ENCODE data around the gene CD59.
"Not testable (repeated sequence)": the region's sequence is repeated elsewhere in the genome, so short reads cannot be mapped to it uniquely, and the experiment has no call there.

CD59 gene

DNA sequence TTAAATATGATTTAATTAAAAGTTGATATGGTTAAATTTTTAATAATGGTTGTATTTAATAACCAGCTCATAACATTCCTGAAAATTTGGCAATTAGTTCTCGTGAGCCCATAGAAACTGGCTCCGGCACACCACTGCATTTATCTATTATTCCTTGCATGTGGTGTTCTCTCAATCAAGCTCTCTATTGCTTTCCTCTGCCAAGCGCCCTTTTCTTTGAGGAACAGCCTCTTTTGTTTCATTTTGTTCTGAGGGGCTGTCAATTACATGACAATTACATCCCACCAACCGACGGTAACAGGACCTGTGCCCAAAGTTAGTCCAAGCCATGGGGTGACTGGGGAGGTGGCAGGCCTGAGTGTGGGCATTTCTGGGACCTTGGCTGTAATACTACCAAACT lies 43.7 kb downstream of the CD59 start:
- no peak for DNase-seq (ENCODE audit: low read depth)

DNA sequence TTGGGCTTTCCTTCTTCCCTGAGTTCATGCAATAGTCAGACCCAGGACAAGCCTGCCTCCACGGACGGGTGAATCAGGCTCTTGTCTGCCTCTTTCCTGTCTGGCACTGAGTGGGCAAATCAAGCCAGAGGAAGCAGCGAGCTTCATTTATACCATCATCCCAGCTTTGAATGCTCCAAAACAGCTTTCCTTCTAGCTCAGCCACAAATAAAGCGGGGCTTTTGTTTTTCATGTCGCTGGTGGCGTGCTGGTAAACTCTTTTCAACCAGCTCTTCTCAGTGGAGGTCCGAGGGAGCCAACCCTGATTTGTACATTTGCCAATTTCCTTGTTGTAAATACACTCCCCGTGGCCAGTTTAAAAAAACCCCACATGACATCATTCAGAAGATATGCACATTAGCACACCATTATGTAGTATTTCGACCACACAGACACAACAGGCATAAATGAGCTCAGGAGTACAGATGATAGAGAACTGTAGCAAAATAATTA lies 44.2 kb downstream of the CD59 start:
- DNase-seq (ENCODE audit: low read depth) = no peak

DNA sequence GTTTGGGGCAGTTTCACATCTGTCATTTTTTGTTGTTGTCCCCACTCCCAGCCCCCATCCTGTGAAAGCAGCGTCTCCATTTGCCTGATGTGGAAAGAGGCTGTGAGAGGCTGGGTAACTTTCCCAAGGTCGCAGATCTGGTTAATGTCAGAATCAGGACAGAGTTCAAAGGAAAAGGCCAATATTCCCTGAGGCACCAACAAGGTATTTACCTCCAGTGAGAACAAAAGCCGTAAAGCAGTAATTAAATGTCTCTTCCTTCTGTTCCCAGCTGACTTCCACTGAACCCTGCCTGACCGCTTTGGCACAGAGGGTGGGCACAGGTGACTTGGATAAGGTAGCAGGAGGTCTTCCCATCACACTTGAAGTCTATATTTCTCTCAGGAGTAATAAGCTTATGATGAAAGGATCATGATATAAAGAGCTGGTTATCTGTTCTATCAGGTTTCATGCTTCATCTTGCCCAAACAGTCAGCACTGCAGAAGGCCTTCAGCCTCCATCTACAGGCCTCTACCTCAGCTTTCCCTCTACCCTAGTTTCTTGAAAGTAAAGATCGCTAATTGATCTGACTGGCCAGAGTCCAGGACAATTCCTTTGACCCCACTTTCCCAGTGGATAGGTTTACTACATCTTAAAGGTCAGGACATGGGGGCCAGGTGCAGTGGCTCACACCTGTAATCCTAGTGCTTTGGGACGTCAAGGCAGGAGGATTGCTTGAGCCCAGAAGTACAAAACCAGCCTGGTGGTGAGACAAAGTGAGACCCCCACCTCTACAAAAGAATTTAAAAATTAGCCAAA lies 45.0 kb downstream of the CD59 start:
- no peak for DNase-seq (ENCODE audit: low read depth)

DNA sequence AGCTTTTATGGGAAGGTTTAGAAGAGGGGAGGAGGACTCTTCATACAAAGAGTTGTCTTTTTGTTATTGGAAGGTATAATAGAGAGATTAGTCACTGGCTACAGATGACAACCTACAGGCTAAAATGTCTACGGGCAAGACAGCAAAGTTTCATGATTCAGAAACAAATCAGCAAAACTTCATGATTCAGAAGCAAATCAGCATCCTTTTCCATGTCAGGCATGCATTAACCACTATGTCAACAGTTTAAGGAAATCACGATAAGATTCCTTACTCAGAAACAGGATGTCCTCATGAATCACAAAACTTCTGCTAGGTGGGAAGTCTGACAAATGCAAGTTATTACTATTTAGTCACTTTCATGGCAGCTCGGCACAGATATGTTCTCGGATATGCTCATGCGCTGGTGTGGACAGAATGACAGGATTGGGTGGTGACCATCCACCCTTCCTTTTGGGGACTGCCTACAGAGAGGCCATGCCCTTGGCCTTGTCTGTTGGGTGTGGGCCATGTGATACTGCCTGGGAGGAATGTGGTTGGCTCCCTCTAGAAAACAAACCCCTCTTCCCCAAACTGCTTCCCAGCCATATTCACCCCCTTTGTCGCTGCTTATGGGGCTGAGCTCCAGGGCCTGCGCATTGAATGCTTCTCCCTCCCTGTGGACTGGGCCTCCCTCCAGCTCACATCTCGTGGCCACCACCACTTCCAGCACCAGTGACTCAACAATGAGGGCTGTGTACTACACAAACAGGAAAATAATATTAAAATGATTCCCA lies 45.7 kb downstream of the CD59 start:
- no peak for DNase-seq (ENCODE audit: low read depth)

DNA sequence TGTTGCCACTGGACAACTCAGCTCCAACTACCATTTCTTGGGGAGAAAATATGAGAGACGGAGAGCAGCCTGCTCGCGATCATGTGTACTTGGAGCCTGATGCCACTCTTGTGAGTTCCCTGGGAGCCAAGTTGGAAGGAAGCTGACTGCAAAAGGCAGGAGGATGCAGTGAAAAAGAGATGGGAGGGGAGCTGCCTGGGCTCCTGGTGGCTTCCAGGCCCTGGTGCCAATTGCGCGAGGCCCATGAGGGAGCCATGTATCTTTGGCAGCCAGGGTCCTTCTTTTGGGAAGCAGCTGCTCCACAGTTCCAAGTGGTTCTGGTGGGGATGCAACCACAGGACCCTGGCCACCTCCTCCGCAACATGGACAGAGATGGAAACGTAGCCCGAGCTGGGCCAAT lies 46.7 kb downstream of the CD59 start:
- DNase-seq (ENCODE audit: low read depth) = no peak

DNA sequence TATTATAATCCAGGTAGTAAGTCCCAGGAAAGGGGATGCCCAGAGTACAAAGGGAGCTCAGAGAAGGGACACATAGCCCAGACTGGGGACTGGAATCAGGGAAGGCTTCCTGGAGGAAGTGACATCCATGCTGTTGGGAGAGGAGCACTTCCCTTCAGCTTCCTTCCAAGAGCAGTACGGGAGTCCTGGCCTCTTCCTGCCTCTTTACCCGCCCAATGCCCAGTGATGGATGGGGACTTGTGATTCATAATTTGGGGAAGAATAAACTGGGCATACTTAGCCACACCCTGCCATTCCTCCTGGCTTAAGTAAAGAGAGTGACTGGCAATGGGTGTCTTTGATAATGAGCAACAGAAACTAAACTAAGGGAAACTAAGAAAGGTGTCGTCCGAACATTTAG lies 47.1 kb downstream of the CD59 start:
- no peak for DNase-seq (ENCODE audit: low read depth)

DNA sequence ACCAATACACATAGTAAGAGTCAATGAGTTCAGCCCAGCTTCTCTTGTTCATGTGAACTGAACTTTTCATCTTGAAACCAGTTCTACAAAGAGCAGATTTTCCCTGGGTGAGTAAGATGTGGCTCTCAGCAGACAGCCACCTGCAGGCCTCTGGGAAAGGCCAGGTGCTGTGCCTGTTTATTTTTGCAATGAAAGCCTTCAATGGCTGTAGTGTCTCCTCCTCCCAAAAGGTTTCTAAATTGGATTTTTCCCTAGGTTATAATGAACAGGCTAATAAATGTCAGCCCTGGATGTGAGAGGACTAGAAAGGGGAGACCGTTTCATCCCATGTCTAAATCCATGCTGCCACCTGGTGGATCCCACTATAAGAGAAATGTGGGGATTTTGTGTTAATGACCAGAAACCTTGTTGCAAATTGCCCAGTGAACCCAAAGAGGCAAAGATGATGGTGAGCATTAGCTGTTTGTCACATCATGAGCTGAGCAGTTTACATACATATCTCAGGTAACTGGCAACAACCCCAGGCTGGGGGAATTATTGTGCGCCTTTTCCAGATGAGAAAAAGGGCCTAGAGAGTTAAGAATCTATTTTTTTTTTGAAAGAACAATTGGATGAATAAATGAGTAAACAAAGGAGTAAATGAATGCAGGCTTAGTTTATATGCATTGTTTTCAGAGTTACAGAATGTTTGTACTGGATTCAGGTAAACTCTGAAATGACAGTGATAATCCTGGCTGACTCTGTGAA lies 48.3 kb downstream of the CD59 start:
- no peak for DNase-seq (ENCODE audit: low read depth)

DNA sequence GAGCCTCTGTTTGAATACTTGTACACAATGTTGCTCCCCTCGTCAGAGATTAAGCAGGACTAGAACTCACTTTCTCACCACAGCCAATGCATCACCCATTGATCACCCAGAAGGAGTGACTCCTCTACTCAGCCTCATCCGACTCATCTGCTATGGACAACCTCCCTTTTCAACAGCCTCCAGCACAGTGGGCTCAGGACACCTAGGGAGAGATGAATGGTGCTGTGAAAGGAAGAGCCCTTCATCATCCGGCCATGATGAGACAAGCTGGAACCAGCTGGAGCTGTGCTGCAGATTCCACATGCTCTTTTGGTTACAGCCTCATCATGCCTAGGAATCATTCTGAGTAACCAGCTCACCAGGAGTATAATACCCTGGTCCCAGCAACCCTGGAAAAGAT lies 51.1 kb downstream of the CD59 start:
- no peak for DNase-seq (ENCODE audit: low read depth)

DNA sequence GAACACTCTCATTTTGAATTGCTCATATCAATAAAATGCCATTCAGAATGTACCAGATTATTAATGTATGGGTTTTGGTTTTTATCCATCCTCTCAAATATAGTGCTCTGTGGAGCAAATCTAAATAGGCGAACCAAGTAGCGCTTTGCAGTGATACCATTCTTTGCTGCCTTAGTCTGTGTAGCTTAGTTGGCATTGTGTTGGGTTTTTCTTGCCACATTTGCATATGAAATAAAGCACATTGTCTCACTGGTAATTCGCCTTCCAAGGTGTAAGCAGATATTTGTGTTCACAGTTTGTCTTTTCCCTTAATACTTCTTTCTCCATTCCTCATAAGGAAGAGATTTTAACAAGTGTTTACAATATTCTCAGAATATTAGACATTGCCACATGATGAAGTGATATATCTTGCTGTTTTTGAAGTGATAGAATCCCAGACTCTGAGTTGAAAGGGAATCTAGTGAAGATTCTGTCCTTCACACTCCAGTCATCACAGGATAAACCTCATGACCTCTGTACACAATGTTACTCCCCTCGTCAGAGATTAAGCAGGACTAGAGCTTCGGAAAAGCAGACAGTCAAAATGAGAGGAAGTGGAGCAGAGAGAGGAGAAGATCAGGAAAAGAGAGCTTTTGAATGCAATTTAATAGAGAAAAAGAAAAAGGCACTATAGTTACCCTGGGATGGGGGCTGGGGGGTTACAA lies 52.1 kb downstream of the CD59 start:
- DNase-seq (ENCODE audit: low read depth) = no peak

DNA sequence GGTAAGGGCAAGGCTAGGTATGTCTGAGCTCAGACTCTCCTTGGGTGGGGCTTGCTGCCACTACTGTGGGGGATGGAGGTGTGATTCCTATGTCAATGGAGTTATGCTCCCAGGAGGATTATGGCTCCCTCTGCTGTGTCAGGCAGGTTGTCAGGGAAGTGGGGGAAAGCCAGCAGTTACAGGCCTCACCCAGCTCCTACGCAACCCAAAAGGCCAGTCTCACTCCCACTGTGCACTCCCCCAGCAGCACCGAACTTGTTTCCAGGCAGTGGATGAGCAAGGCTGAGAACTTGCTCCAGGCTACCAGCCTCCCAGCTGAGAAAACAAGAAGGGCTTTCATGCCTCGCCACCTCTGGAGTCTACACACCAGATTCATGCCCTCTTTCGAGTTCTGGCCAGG lies 53.8 kb downstream of the CD59 start:
- no peak for DNase-seq (ENCODE audit: low read depth)

DNA sequence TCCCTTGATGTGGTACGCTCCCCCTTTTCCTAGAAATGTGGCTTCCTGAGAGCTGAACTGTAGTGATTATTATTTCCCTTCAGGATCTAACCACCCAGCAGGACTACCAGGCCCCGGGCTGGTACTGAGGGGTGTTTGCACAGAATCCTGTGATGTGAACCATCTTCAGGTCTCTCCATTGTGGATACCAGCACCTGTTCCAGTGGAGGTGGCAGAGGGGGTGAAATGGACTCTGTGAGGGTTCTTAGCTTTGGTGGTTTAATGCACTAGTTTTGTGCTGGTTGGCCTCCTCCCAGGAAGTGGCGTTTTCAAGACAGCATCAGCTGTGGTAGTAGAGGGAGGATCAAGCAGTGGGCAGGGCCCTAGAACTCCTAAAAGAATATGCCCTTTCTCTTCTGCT lies 54.2 kb downstream of the CD59 start:
- no peak for DNase-seq (ENCODE audit: low read depth)

DNA sequence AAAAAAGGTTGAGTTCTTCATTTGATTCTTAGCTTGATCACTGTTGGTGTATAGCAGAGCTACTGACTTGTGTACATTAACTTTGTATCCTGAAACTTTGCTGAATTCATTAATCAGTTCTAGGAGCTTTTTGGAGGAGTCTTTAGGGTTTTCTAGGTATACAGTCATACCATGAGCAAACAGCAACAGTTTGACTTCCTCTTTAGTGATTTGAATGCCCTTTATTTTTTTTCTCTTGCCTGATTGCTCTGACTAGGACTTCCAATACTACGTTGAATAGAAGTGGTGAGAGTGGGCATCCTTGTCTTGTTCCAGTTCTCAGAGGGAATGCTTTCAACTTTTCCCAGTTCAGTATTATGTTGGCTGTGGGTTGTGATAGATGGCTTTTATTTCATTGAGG lies 57.6 kb downstream of the CD59 start:
- DNase-seq (ENCODE audit: low read depth) = not testable (repeated sequence)

DNA sequence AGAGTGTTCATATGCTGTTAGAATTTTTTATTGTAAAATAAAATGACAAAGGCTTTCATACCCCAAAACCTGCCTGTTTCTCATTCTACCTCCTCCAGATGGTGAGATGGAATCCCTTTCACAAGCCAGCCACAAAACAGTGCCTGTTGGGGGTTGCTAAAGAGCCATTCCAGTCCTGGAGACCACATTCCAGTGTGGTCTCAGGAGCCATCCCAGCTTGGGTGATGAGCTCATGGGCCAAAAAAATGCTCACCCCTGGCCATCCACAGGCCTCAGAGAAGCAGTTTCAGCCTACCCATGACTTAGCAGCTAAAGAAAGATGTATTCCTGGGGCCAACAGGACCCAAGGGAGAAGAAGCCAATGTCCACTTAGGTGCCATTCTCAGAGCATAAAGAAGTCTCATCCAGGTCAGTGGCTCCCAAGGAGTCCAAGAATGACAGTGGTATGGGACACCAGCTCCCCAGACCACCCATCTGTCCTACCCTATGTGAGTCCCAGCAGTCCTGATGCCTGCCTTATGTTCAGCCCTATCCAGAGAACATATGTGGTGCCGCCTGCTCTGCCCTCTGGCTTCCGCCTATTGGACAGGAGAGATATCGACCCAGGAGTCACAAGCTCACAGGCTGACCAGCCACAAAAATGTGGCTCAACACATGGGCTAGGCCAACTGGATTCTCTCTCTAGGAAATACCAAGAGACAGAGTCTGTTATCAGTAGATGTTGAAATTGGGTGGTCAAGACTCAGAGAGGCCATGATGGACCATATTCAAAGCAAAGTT lies 62.0 kb downstream of the CD59 start:
- no peak for DNase-seq (ENCODE audit: low read depth)

DNA sequence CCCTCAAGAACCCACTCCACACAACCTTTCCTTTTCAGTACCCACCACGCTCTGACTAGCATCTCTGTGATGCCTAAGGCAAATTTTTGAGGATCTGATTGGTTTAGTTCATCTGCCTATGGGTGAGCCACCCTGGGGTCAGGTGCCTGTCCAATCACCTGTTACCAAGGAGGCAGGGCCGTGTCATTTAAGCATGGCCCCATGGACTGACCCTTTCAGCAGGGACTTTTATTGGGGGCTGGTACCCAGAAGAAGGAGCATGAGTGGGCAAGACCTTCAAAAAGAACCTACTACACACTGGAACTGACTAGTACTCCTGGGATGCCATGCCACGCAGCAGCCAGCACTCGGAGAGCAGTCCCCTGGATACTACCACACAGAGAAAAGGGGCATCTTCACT lies 64.0 kb downstream of the CD59 start:
- no peak for DNase-seq (ENCODE audit: low read depth)

DNA sequence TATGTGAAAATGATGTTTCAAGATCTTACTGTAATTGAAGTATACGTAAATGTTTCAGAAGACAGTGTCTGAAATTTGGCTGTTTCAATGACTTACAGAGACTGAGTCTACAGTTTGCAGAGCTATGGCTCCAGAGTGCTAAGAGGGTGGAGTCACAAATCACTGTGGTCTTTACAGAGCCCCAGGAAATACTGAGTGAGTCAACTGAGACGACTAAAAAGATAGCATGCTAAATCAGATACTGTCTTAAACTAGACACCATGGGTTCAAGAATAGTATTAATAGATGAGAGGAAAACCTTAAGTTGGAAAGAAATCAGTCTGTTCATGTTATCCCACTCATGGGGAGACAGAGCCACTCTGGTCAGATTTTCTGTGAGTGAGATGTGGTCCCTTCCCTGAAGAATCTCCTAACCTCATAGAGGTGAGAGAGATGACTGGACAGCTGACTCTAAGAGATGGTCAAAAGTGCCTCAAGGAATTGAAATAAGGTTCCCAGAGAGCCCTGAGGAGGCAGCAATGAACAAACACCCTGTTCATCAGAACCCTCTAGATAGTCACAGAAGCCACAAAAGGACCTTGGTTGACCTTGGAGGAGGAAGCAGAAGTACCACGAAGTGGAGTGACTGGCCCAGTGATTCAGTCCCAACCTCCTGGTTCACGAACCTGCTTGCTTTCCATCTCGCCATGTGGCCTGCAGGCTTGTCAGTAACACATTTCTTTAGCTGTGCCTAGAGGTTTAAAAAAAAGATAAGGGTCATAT lies 65.8 kb downstream of the CD59 start:
- DNase-seq (ENCODE audit: low read depth) = no peak

DNA sequence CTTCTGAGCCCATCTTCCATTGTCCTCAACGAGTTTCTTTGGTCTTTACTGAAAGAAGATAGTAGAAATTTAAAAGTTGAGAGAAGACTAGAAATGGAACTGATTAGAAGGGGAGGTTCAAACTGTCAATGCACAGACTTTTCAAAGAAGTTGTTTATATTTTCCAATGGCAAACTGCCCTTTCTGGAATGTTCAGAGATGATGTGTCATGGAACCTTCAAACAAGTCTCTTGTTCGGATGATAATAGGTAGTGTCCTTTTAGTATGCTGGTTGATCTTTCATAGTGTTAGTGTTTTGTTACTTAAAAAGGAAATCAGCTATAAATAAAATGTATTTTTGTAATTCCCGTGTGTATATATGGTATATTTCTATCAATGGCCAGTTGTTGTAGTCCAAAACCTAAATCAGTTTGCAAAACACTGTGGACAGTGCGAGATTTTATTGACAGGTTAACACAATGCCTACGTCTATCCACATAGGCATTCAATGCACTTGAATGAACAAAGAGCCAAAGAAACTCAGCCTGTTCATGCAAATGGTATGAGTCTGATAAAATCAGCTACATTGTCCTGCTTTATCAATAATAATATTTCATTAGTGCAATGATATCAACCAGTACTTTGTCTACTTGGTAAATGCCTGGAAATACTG lies 66.5 kb downstream of the CD59 start:
- no peak for DNase-seq (ENCODE audit: low read depth)

DNA sequence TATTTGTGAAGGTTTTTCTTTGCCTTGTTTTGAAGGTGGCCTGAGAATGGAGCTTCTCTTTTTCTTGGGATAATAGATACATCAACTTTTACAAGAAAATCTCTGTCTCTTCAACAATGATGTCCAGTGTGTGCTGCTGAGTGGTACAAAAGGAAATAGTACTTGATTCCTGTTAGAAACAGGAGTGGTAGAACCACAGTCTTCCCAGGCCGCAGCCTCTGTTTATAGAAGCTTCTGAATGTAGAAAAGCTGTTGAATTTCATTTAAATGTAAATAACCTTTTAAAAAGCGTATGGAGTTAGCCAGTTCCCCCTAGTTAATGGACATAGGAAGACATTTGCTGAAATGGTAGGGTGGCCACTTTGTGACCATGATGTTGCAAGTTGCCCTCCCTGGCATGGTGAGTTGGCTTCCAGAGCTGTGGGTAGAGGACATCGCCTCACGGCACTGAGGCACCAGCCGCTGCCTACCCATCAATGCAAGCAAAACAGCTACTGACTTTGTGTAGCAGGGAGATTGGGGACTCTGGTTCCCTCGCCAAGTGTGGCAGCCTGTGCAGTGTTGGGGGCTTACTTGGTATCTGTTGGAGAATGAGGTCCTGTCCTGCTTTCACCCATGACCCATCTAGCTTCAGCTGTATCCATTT lies 67.1 kb downstream of the CD59 start:
- no peak for DNase-seq (ENCODE audit: low read depth)

DNA sequence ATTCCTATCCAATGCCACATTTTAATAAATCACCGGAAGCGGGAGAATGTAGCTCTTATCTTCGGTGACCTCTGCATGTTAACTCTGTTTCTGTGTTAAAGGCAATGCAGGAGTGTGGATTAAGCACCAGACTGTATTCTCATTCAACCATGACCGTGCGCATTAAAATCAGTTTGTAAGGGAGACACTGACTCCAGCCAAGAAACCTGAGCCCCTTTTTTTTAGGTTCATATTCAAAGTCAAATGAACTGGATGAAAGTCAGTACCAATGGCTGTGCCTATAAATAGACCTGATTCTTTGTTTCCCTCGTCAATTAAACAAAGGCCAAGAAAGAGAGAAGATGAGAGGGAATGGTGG lies 67.8 kb downstream of the CD59 start:
- no peak for DNase-seq (ENCODE audit: low read depth)

DNA sequence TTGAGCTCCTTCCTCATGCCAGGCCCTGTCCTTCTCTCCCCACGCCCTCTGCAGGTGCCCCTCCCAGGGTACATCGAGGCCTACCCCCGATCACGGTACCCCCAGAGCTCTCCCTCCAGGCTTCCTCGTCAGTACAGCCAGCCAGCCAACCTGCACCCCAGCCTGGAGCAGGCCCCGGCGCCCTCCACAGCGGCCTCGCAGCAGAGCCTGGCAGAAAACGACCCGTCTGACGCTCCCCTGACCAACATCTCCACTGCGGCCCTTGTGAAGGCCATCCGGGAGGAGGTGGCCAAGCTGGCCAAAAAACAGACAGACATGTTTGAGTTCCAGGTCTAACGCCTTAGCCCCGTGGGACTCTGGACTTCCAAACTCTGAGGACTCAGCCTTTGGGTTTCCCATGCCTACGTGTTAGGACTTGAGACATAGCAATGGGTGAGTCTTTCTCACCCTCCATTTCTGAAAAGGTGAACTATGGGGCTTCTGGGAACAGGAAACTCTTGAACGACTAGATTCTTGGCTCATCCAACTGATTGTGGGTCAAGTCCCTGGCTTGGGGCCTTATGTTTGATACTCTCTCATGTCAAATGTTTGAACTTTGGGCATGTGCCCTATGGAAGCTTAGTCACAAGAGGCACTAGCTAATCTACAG lies 68.3 kb downstream of the CD59 start:
- no peak for DNase-seq (ENCODE audit: low read depth)
